ENCODE results near the gene TRIM3.
"Not testable (repeated sequence)": the region's sequence is repeated elsewhere in the genome, so short reads cannot be mapped to it uniquely, and the experiment has no call there.

TRIM3 gene

GRCh38 chr11:6473451-6474412 lies at the start of gene TRIM3:
Gene TRIM3 (minus strand): TSS chr11:6473941. CDS start chr11:6465695, 8,246 bp downstream.
- peak; percentile 75 for DNase-seq

GRCh38 chr11:6523253-6523652 lies 49.5 kb upstream of the TRIM3 start:
- no peak for DNase-seq

- DNase-seq, result not testable (repeated sequence)
Observed at GRCh38 chr11:6521946-6522345, 48.2 kb upstream of the TRIM3 start.

- DNase-seq, result no peak
Observed at GRCh38 chr11:6520265-6520664, 46.5 kb upstream of the TRIM3 start.

GRCh38 chr11:6516865-6517264 lies 43.1 kb upstream of the TRIM3 start:
- no peak for DNase-seq

- no peak for DNase-seq
Observed at GRCh38 chr11:6505577-6506240, 32.0 kb upstream of the TRIM3 start.

- no peak for DNase-seq
Observed at GRCh38 chr11:6504166-6504565, 30.4 kb upstream of the TRIM3 start.

GRCh38 chr11:6502382-6502781 lies 28.6 kb upstream of the TRIM3 start:
- no peak for DNase-seq

GRCh38 chr11:6498544-6498943 lies 24.8 kb upstream of the TRIM3 start:
- no peak for DNase-seq

GRCh38 chr11:6498121-6498520 lies 24.4 kb upstream of the TRIM3 start:
- no peak for DNase-seq

GRCh38 chr11:6497069-6497839 lies 23.5 kb upstream of the TRIM3 start, which contains the start of gene DNHD1:
Gene DNHD1 (plus strand): TSS chr11:6497280. CDS start chr11:6498216, 936 bp downstream.
- no peak for DNase-seq

- no peak for DNase-seq
Observed at GRCh38 chr11:6489306-6489705, 15.6 kb upstream of the TRIM3 start.

GRCh38 chr11:6488821-6489220 lies 15.1 kb upstream of the TRIM3 start:
- no peak for DNase-seq

- DNase-seq, result no peak
Observed at GRCh38 chr11:6488342-6488741, 14.6 kb upstream of the TRIM3 start.

GRCh38 chr11:6486938-6487337 lies 13.2 kb upstream of the TRIM3 start:
- DNase-seq, result no peak

- DNase-seq, result no peak
Observed at GRCh38 chr11:6486256-6486655, 12.5 kb upstream of the TRIM3 start.

- no peak for DNase-seq
Observed at GRCh38 chr11:6485661-6486060, 11.9 kb upstream of the TRIM3 start.

GRCh38 chr11:6483015-6483414 lies 9.3 kb upstream of the TRIM3 start:
- DNase-seq, result no peak

GRCh38 chr11:6482441-6482840 lies 8.7 kb upstream of the TRIM3 start:
- DNase-seq, result no peak

GRCh38 chr11:6481924-6482275 lies 8.2 kb upstream of the TRIM3 start:
- DNase-seq, result no peak

- peak; percentile 96 for DNase-seq
Observed at GRCh38 chr11:6481012-6481923, 7.5 kb upstream of the TRIM3 start, which contains the start of the genes ARFIP2 and TIMM10B. Gene ARFIP2 (minus strand): TSS chr11:6481331. CDS start chr11:6480421, 910 bp downstream. Gene TIMM10B (plus strand): TSS chr11:6481501. CDS start chr11:6481517, 16 bp downstream.
